HG02981 (cell line): ENCODE measurements around the gene TP53I3.
"Not testable (repeated sequence)": the region's sequence is repeated elsewhere in the genome, so short reads cannot be mapped to it uniquely, and the experiment has no call there.

Experiments
- ATAC-seq: cut with Tn5 transposase; IDR thresholded peaks from one replicate; pipeline ENCODE4 v1.9.1; 2021; ENCODE audit warnings: mild to moderate bottlenecking, moderate library complexity; ENCODE audit not compliant: unreplicated experiment

TP53I3 gene

DNA sequence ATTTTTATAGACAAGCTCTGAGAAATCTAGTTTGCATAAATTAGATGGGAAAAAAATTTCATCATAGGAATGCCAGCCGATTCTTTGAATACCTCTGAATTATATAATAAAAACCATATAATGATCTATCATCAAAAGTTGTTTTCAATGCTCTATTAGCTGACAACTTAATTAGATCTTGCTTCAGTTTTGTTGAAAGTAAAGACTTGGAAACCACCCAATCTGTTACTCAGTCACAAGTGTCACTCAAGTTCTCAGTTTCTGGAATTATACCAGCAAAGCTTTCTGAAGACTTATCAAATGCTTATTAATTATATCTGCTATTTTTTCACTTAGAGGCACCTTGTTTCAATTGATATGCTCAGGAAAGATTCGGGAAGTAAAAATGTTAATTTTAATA lies 17.4 kb upstream of the TP53I3 start:
- no peak for ATAC-seq

DNA sequence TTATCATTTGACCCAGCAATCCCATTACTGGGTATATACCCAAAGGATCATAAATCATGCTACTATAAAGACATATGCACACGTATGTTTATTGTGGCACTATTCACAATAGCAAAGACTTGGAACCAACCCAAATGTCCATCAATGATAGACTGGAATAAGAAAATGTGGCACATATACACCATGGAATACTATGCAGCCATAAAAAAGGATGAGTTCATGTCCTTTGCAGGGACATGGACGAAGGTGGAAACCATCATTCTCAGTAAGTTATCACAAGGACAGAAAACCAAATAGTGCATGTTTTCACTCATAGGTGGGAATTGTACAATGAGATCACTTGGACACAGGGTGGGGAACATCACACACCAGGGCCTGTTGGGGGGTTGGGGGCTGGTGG lies 16.1 kb upstream of the TP53I3 start:
- ATAC-seq: not testable (repeated sequence)

- ATAC-seq: not testable (repeated sequence)
Measured at GRCh38 chr2:24095171-24095677, 10.6 kb upstream of the TP53I3 start.

GRCh38 chr2:24093270-24093669 lies 8.6 kb upstream of the TP53I3 start:
- not testable (repeated sequence) for ATAC-seq

- ATAC-seq: no peak
Measured at GRCh38 chr2:24088821-24089359, 4.3 kb upstream of the TP53I3 start.

- no peak for ATAC-seq
Measured at GRCh38 chr2:24087032-24087431, 2.4 kb upstream of the TP53I3 start.

DNA sequence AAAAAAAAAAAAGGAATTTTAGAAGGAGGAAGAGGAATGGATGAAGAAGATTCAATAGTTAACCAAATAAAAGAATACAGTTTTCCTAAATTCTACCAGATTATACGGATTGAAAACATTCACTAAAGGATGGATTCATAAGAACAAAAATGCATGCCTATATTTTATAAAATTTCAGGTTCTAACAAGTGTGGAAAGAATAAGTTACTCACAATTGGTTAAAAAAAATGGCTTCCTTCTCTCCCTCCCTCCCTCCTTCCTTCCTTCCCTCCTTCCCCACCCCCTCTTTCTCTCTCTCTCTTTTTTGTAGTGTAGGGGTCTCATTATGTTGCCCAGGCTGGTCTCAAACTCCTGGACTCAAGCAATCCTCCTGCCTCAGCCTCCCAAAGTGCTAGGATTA lies 1.6 kb upstream of the TP53I3 start:
- no peak for ATAC-seq

DNA sequence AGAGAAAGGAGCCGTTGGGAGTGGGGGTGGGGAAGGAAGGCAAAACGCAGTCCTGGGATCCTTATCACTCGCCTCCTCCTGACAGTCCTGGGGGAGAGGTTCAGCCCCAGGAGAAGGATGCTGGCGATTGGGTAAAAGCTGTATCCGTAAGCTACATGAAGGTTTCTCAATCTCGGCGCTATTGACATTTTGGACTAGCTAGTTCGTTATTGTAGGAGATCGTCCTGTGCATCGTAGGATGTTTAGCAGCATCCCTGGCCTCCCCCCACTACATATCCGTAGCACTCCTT lies 511 bp upstream of the TP53I3 start:
- ATAC-seq: no peak

- ATAC-seq: peak; percentile 85
Measured at GRCh38 chr2:24083567-24084385, 858 bp downstream of the TP53I3 start.

- ATAC-seq: no peak
Measured at GRCh38 chr2:24082787-24083566, 1.7 kb downstream of the TP53I3 start.

GRCh38 chr2:24080701-24081100 lies 3.9 kb downstream of the TP53I3 start:
- no peak for ATAC-seq

- ATAC-seq: no peak
Measured at GRCh38 chr2:24077879-24078278, 6.8 kb downstream of the TP53I3 start.

- no peak for ATAC-seq
Measured at GRCh38 chr2:24077535-24077877, 7.1 kb downstream of the TP53I3 start.

GRCh38 chr2:24076849-24077534 lies 7.6 kb downstream of the TP53I3 start:
- ATAC-seq: peak; percentile 15

- ATAC-seq: peak; percentile 93
Measured at GRCh38 chr2:24075915-24076848, 8.5 kb downstream of the TP53I3 start, which contains the start of gene SF3B6. SF3B6 (minus strand) TSS chr2:24076326; CDS start chr2:24076229, 97 bp downstream.

- no peak for ATAC-seq
Measured at GRCh38 chr2:24075259-24075658, 9.4 kb downstream of the TP53I3 start.

DNA sequence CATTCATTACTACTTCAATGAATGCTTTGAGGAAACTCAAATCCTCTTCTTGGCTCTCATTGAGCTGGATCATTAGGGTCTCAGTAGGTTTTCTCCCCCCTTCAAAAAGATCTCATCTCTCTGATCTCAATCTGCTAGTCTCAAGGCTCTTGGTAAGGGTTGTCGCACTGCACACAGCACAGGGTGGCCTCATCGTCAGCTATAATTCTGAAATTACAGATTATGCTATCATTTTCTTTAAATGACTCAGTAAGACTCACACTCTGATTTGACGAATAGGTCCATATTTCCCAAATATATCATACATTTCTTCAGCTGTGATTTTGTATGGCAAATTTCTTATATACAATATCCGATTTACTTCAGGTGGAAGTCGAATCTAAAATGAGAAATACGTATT lies 10.8 kb downstream of the TP53I3 start:
- ATAC-seq: no peak

DNA sequence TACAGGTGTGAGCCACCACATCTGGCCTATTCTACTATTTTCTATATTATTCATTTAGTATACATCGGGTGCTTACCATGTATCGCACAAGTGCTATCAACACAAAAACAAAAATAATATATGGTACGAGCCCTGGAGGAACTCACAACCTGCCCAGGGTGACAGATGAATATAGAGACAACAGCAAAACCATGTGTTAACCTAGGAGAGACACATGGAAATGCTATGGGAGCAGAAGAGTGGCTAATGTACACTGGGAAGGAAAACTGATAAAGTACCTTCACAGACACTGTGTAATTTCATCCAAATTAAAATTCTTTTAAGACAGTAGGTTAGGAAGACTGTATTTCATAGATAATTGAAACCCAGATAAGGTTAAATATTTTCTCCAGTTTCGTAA lies 12.4 kb downstream of the TP53I3 start:
- no peak for ATAC-seq

DNA sequence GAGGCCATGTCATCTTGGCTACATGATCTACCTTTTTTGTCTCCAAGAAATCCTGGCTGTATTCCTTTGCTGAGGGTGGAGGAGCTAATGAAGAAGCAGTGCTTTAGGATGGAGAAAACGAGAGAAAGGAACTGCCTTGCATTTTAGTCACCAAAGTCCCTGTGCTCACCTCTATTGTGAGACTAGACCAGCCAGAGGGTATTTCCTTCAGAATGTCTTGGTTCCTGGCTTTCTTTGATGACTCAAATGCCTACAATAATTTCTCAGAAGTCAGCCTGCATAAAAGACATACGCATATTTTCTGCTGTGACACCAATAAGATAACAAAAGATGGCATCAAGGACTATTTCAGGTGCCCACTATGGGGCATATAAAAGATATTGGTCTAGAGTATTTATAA lies 19.3 kb downstream of the TP53I3 start:
- ATAC-seq: no peak

GRCh38 chr2:24058564-24059271 lies 25.9 kb downstream of the TP53I3 start:
- ATAC-seq: no peak
